IMR-90 (cell line): ENCODE measurements around the gene OLFML3. TPM values are rescaled to one million over a fixed set of nuclear protein-coding genes. Genes with fewer than 3 reads are reported as not detected.

Experiments used
- ATAC-seq: fragments of 200-7000 bp; cut with Tn5 transposase; 2 replicates; pipeline ENCODE4 v1.9.1; 2020; ENCODE audit warnings: low read depth, mild to moderate bottlenecking, moderate library complexity
- BruUV-seq: library from RNA; stranded (reverse); fragments of 400-500 nt; replicated peaks from 2 replicates; lab custom pipeline; 2021; lab: Mats Ljungman, UMichigan
- CTCF ChIA-PET: fragments of 300-600 bp; formaldehyde crosslinking; extraction: SDS; loops from one replicate; lab custom pipeline; 2021; ENCODE audit warnings: antibody characterized with exemption; lab: Yijun Ruan, JAX
- POLR2A ChIA-PET: fragments of 300-600 bp; sonication (Branson Sonifier 250); formaldehyde crosslinking; loops from one replicate; lab custom pipeline; 2022; ENCODE audit warnings: antibody characterized with exemption; ENCODE audit not compliant: unreplicated experiment; lab: Charles Lee
- DNase-seq: peaks from one replicate; pipeline ENCODE4 v3.0.0; 2013
- H2AFZ ChIP-seq: replicated peaks from 2 replicates; pipeline ENCODE3; 2013; ENCODE audit warnings: low read length, mild to moderate bottlenecking; ENCODE audit not compliant: poor library complexity
- H2AK5ac ChIP-seq: 2 replicates; pipeline ENCODE4 v1.6.1; 2013; ENCODE audit warnings: low read depth, low read length, inconsistent platforms
- H2AK9ac ChIP-seq: replicated peaks from 2 replicates; pipeline ENCODE3; 2013; ENCODE audit warnings: mild to moderate bottlenecking, low read depth, low read length, moderate library complexity; ENCODE audit not compliant: poor library complexity
- H2BK120ac ChIP-seq: 2 replicates; pipeline ENCODE4 v1.6.1; 2013; ENCODE audit warnings: low read depth, low read length, inconsistent platforms
- H2BK15ac ChIP-seq: 3 replicates; pipeline ENCODE4 v1.6.1; 2013; ENCODE audit warnings: low read depth, low read length, inconsistent platforms
- H2BK20ac ChIP-seq: 2 replicates; pipeline ENCODE4 v1.6.1; 2013; ENCODE audit warnings: low read depth, mild to moderate bottlenecking, inconsistent platforms, low read length, moderate library complexity
- H2BK5ac ChIP-seq: 2 replicates; pipeline ENCODE4 v1.6.1; 2013; ENCODE audit warnings: mild to moderate bottlenecking, low read depth, low read length, inconsistent platforms; ENCODE audit not compliant: poor library complexity, severe bottlenecking
- H3K14ac ChIP-seq: replicated peaks from 2 replicates; pipeline ENCODE4 v1.6.1; 2013; ENCODE audit warnings: low read depth, low read length, inconsistent platforms
- H3K18ac ChIP-seq: 2 replicates; pipeline ENCODE4 v1.6.1; 2013; ENCODE audit warnings: low read depth, low read length, control low read depth
- H3K23ac ChIP-seq: 2 replicates; pipeline ENCODE4 v1.6.1; 2013; ENCODE audit warnings: low read depth, low read length, inconsistent platforms
- H3K27ac ChIP-seq: 2 replicates; pipeline ENCODE4 v1.5.1; 2013; ENCODE audit warnings: mild to moderate bottlenecking, control low read depth, low read length; ENCODE audit not compliant: insufficient read depth
- H3K27me3 ChIP-seq: 2 replicates; pipeline ENCODE4 v1.6.1; 2013; ENCODE audit warnings: low read length; ENCODE audit not compliant: control insufficient read depth, insufficient read depth
- H3K36me3 ChIP-seq: 2 replicates; pipeline ENCODE4 v1.6.1; 2013; ENCODE audit warnings: low read length, mixed read lengths; ENCODE audit not compliant: control insufficient read depth, insufficient read depth
- H3K4ac ChIP-seq: 2 replicates; pipeline ENCODE4 v1.6.1; 2013; ENCODE audit warnings: low read depth, low read length, inconsistent platforms
- H3K4me1 ChIP-seq: 2 replicates; pipeline ENCODE4 v1.6.1; 2013; ENCODE audit warnings: low read length, mixed read lengths; ENCODE audit not compliant: control insufficient read depth, insufficient read depth
- H3K4me2 ChIP-seq: 2 replicates; pipeline ENCODE4 v1.6.1; 2013; ENCODE audit warnings: low read depth, mild to moderate bottlenecking, control low read depth, low read length, moderate library complexity
- H3K4me3 ChIP-seq: 2 replicates; pipeline ENCODE4 v1.5.1; 2013; ENCODE audit warnings: low read depth, mild to moderate bottlenecking, control low read depth, low read length, moderate library complexity; ENCODE audit not compliant: insufficient read depth
- H3K56ac ChIP-seq: 2 replicates; pipeline ENCODE4 v1.6.1; 2013; ENCODE audit warnings: low read length, inconsistent platforms; ENCODE audit not compliant: insufficient read depth; ENCODE audit errors: extremely low read depth
- H3K79me1 ChIP-seq, 2 experiments: 2 replicates each; pipeline ENCODE4 v1.6.1; 2013; ENCODE audit warnings: low read length in 2 of 2, inconsistent platforms in 1 of 2, low read depth in 1 of 2
- H3K9ac ChIP-seq: 2 replicates; pipeline ENCODE4 v1.6.1; 2013; ENCODE audit warnings: low read depth, low read length, control low read depth
- H3K9me1 ChIP-seq: 2 replicates; pipeline ENCODE4 v1.6.1; 2013; ENCODE audit warnings: low read length, inconsistent platforms; ENCODE audit not compliant: insufficient read depth
- H3K9me3 ChIP-seq: 2 replicates; pipeline ENCODE4 v1.6.1; 2013; ENCODE audit warnings: low read length; ENCODE audit not compliant: control insufficient read depth, insufficient read depth
- H4K20me1 ChIP-seq: 2 replicates; pipeline ENCODE4 v1.6.1; 2013; ENCODE audit warnings: low read length, inconsistent platforms; ENCODE audit not compliant: insufficient read depth
- H4K5ac ChIP-seq: 2 replicates; pipeline ENCODE4 v1.6.1; 2013; ENCODE audit warnings: mild to moderate bottlenecking, low read depth, low read length, control low read depth
- H4K8ac ChIP-seq, 2 experiments: 2 replicates each; pipeline ENCODE4 v1.6.1; 2013; ENCODE audit warnings: low read depth in 2 of 2, low read length in 2 of 2, control low read depth in 1 of 2, inconsistent platforms in 1 of 2
- H4K91ac ChIP-seq: 2 replicates; pipeline ENCODE4 v1.6.1; 2013; ENCODE audit warnings: low read depth, low read length, inconsistent platforms; ENCODE audit not compliant: insufficient read depth
- CEBPB ChIP-seq: IDR thresholded peaks from 2 replicates; pipeline ENCODE4 v1.6.1; 2012; ENCODE audit warnings: low read depth, low read length, improper control_type of control experiment
- CHD1 ChIP-seq: IDR thresholded peaks from 2 replicates; pipeline ENCODE4 v1.6.1; 2012; ENCODE audit warnings: low read depth, low read length, improper control_type of control experiment
- CTCF ChIP-seq: conservative IDR thresholded peaks from 2 replicates; pipeline ENCODE4 v1.5.1; 2012; ENCODE audit warnings: mild to moderate bottlenecking, low read depth, low read length, improper control_type of control experiment
- ELK1 ChIP-seq: fragments of 150-350 bp; IDR thresholded peaks from 2 replicates; pipeline ENCODE4 v1.6.1; 2016; ENCODE audit warnings: low read depth, mild to moderate bottlenecking, low read length, moderate library complexity, borderline replicate concordance
- FOS ChIP-seq: fragments of 150-350 bp; IDR thresholded peaks from 2 replicates; pipeline ENCODE4 v1.6.1; 2016; ENCODE audit warnings: low read depth, low read length
- MAZ ChIP-seq: IDR thresholded peaks from 2 replicates; pipeline ENCODE4 v1.6.1; 2012; ENCODE audit warnings: low read depth, mild to moderate bottlenecking, low read length, improper control_type of control experiment, moderate library complexity, borderline replicate concordance
- NFE2L2 ChIP-seq: fragments of 150-350 bp; IDR thresholded peaks from 2 replicates; pipeline ENCODE4 v1.6.1; 2016; ENCODE audit warnings: low read depth, mild to moderate bottlenecking, low read length
- POLR2A ChIP-seq: IDR thresholded peaks from 2 replicates; pipeline ENCODE4 v1.6.1; 2012; ENCODE audit warnings: mild to moderate bottlenecking, low read depth, low read length
- RAD21 ChIP-seq: IDR thresholded peaks from 2 replicates; pipeline ENCODE4 v1.6.1; 2012; ENCODE audit warnings: low read length, improper control_type of control experiment
- RCOR1 ChIP-seq: IDR thresholded peaks from 2 replicates; pipeline ENCODE4 v1.6.1; 2012; ENCODE audit warnings: mild to moderate bottlenecking, low read length, improper control_type of control experiment; ENCODE audit not compliant: insufficient replicate concordance
- RFX5 ChIP-seq: IDR thresholded peaks from 2 replicates; pipeline ENCODE4 v1.8.0; 2012; ENCODE audit warnings: low read depth, mild to moderate bottlenecking, low read length, moderate library complexity
- SMC3 ChIP-seq: fragments of 150-350 bp; IDR thresholded peaks from 2 replicates; pipeline ENCODE4 v1.6.1; 2016; ENCODE audit warnings: low read depth, mild to moderate bottlenecking, antibody characterized with exemption, low read length, moderate library complexity
- USF2 ChIP-seq: fragments of 150-350 bp; IDR thresholded peaks from 2 replicates; pipeline ENCODE4 v1.6.1; 2017; ENCODE audit warnings: mild to moderate bottlenecking, antibody characterized with exemption, low read length, low read depth
- WGBS, 2 experiments: methylation state at CpG; one replicate each; pipeline versions ENCODE4 v1.1.5 to v1.1.7; 2013; ENCODE audit warnings: missing lambda C conversion rate in 2 of 2; ENCODE audit not compliant: insufficient read length in 1 of 2; ENCODE audit errors: extremely low coverage in 2 of 2; 5-methylcytosine and 5-hydroxymethylcytosine counted together
- dilution Hi-C: fragments of 300-500 bp; cut with HindIII; formaldehyde crosslinking; loops from one replicate; pipeline ENCODE4 v1.14.3; 2018; ENCODE audit warnings: low sequenced_read_pairs; ENCODE audit not compliant: unreplicated experiment
- in situ Hi-C: fragments of 300-500 bp; cut with MboI; formaldehyde crosslinking; loops from 3 replicates; pipeline ENCODE4 v1.14.3; 2019; ENCODE audit warnings: low sequenced_read_pairs, inconsistent platforms, mixed read lengths
- intact Hi-C: fragments of 100-400 bp; cut with micrococcal nuclease; formaldehyde crosslinking; loops from 2 replicates; pipeline ENCODE4 v1.10.0; 2022
- polyA plus RNA-seq, 3 experiments: library from polyadenylated mRNA; depleted of rRNA; stranded (reverse); fragments of >200 nt; gene quantifications; 2 replicates each; pipeline ENCODE4 v1.2.3, GENCODE V29; 2012; ENCODE audit warnings: low replicate concordance in 1 of 3
- total RNA-seq: library from RNA; depleted of rRNA; stranded (reverse); fragments of >200 nt; gene quantifications from 2 replicates; pipeline ENCODE4 v1.2.3, GENCODE V29; 2012

The OLFML3 gene
- total and polyA plus RNA-seq, 2 of the 4 experiments (the other 2 are of a cell fraction) = 40.9 to 71.3 TPM

- no peak for ATAC-seq
- H3K9ac ChIP-seq = no peak overlapping the region
- H3K56ac ChIP-seq = no peak overlapping the region
- H3K14ac ChIP-seq = no peak overlapping the region
- H2AFZ ChIP-seq = no peak overlapping the region
- POLR2A ChIA-PET = no interaction called here
- H2BK20ac ChIP-seq = no peak overlapping the region
- no peak overlapping the region for H2AK5ac ChIP-seq
- no peak overlapping the region for H3K23ac ChIP-seq
- TF ChIP-seq RAD21 (no peak), NFE2L2 (no peak), CHD1 (no peak), RCOR1 (no peak), CEBPB (no peak), ELK1 (no peak), FOS (no peak), SMC3 (no peak), USF2 (no peak), MAZ (no peak), CTCF (no peak), RFX5 (no peak), POLR2A (no peak)
- H4K8ac ChIP-seq = no peak overlapping the region
- H3K4ac ChIP-seq = no peak overlapping the region
- H2BK15ac ChIP-seq = no peak overlapping the region
- peaks cover 5% of the 10 kb centered on the region for H3K9me1 ChIP-seq
- H3K36me3 ChIP-seq = no peaks in the 10 kb centered on the region
- intact Hi-C loops (no loop called here), in situ Hi-C loops (no loop called here), dilution Hi-C loops (no loop called here)
- H2BK120ac ChIP-seq = no peak overlapping the region
- no peak overlapping the region for H2BK5ac ChIP-seq
- no peak overlapping the region for H3K18ac ChIP-seq
- H3K4me3 ChIP-seq = no peak overlapping the region
- H3K79me1 ChIP-seq = peaks cover 0 to 5% of the 10 kb centered on the region in 2 experiments; a peak in 1 of 4 replicates
- no peak overlapping the region for H4K5ac ChIP-seq
- CTCF ChIA-PET = no interaction called here
- no peak overlapping the region for H4K91ac ChIP-seq
- H3K27me3 ChIP-seq = no peaks in the 10 kb centered on the region; the same call in 1 of the 2 replicates
- 33% methylated on average over 3 of the region's 6 CpGs; no CpG with 5 or more reads in 1 of the 2 experiments for WGBS, 2 experiments
- peaks cover 13% of the 10 kb centered on the region for H3K4me1 ChIP-seq
- no peaks in the 10 kb centered on the region for H4K20me1 ChIP-seq
- H3K9me3 ChIP-seq = no peaks in the 10 kb centered on the region
- no peak overlapping the region for H3K27ac ChIP-seq
- no TSS peak for BruUV-seq
- no peak overlapping the region for H3K4me2 ChIP-seq
- no peak overlapping the region for H2AK9ac ChIP-seq
- no peak for DNase-seq
Observed at GRCh38 chr1:113986802-113987201, 7.5 kb downstream of the OLFML3 start.
